Calu3 (cell line): ENCODE data around the gene IFIT1B. TPM values are rescaled to one million over a fixed set of nuclear protein-coding genes. Genes with fewer than 3 reads are reported as not detected.

ENCODE experiments used
- BruUV-seq: library from RNA; stranded (reverse); fragments of 400-500 nt; replicated peaks from 2 replicates; lab custom pipeline; 2021; lab: Mats Ljungman, UMichigan
- CTCF ChIA-PET: fragments of 300-600 bp; sonication (Branson Sonifier 250); formaldehyde crosslinking; loops from one replicate; lab custom pipeline; 2022; ENCODE audit warnings: antibody characterized with exemption; lab: Charles Lee
- DNase-seq: peaks from one replicate; pipeline ENCODE4 v3.0.0; 2022
- H3K27ac Mint-ChIP-seq: one replicate; pipeline ENCODE4 v1.8.0; 2022; ENCODE audit warnings: mixed read lengths; ENCODE audit not compliant: unreplicated experiment
- H3K27me3 Mint-ChIP-seq: one replicate; pipeline ENCODE4 v1.8.0; 2022; ENCODE audit warnings: mixed read lengths; ENCODE audit not compliant: unreplicated experiment
- H3K36me3 Mint-ChIP-seq: one replicate; pipeline ENCODE4 v1.8.0; 2022; ENCODE audit warnings: mild to moderate bottlenecking, moderate library complexity, mixed read lengths; ENCODE audit not compliant: insufficient read depth, unreplicated experiment
- H3K4me1 Mint-ChIP-seq: one replicate; pipeline ENCODE4 v1.8.0; 2022; ENCODE audit warnings: mild to moderate bottlenecking, low read depth, mixed read lengths; ENCODE audit not compliant: unreplicated experiment
- H3K4me3 Mint-ChIP-seq: one replicate; pipeline ENCODE4 v1.8.0; 2022; ENCODE audit warnings: mild to moderate bottlenecking, low read depth, moderate library complexity, mixed read lengths; ENCODE audit not compliant: unreplicated experiment
- H3K9me3 Mint-ChIP-seq: one replicate; pipeline ENCODE4 v1.8.0; 2022; ENCODE audit warnings: low read depth, mixed read lengths; ENCODE audit not compliant: unreplicated experiment
- CTCF ChIP-seq: fragments of 200-600 bp; IDR thresholded peaks from one replicate; pipeline ENCODE4 v1.8.0; 2022; ENCODE audit warnings: antibody characterized with exemption; ENCODE audit not compliant: unreplicated experiment
- intact Hi-C: fragments of 100-400 bp; cut with micrococcal nuclease; formaldehyde crosslinking; loops from one replicate; pipeline ENCODE4 v1.10.0; 2022; ENCODE audit not compliant: unreplicated experiment
- total RNA-seq: library from RNA; stranded (reverse); gene quantifications from 2 replicates; pipeline ENCODE4 v1.2.3, GENCODE V29; 2022

IFIT1B gene
- total RNA-seq, 1 experiment from 2014 or later, result not detected

- Mint-ChIP-seq H3K4me3 (no peak overlapping the region), H3K36me3 (peaks cover 7% of the 10 kb centered on the region), H3K27ac (no peak overlapping the region), H3K4me1 (peaks cover 34% of the 10 kb centered on the region), H3K9me3 (peaks cover 4% of the 10 kb centered on the region), H3K27me3 (no peaks in the 10 kb centered on the region)
- DNase-seq, result no peak
- no peak for TF ChIP-seq CTCF
- intact Hi-C loops, result no loop called here
- BruUV-seq, result no TSS peak
- CTCF ChIA-PET, result no interaction called here
Observed at GRCh38 chr10:89357096-89357495, 20.8 kb upstream of the IFIT1B start.

- peaks cover 4% of the 10 kb centered on the region for H3K9me3 Mint-ChIP-seq
- no peak overlapping the region for H3K4me3 Mint-ChIP-seq
- no peak overlapping the region for H3K27ac Mint-ChIP-seq
- intact Hi-C loops, result no loop called here
- CTCF ChIA-PET, result no interaction called here
- no peak for DNase-seq
- peaks cover 25% of the 10 kb centered on the region for H3K4me1 Mint-ChIP-seq
- no TSS peak for BruUV-seq
- H3K36me3 Mint-ChIP-seq, result no peaks in the 10 kb centered on the region
- no peak for TF ChIP-seq CTCF
- no peaks in the 10 kb centered on the region for H3K27me3 Mint-ChIP-seq
Observed at GRCh38 chr10:89357975-89358374, 19.9 kb upstream of the IFIT1B start.

DNA sequence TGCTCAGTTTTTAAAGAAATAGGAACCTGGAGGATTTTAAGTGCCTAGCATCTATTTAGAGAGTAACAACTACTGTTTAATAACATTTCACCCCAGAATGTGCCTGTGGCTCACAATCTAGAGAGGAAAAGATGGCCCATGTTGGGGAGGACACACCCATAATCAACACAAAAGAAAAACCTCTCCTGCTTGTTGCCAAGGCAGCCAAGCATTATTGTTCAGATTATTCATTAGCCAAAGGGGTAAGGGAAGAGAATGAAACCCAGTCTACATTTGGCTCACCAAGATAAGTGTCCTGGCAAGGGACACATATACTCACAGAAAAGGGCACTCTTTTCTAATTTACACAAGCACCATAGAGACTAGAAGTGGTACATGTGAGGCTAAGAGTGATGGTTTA lies 17.7 kb upstream of the IFIT1B start:
- Mint-ChIP-seq H3K9me3 (no peaks in the 10 kb centered on the region), H3K36me3 (no peaks in the 10 kb centered on the region), H3K27me3 (no peaks in the 10 kb centered on the region), H3K27ac (no peak overlapping the region), H3K4me3 (no peak overlapping the region), H3K4me1 (peaks cover 16% of the 10 kb centered on the region)
- CTCF ChIA-PET, result no interaction called here
- DNase-seq, result no peak
- intact Hi-C loops, result no loop called here
- BruUV-seq, result no TSS peak
- TF ChIP-seq CTCF, result no peak

GRCh38 chr10:89362929-89363328 lies 14.9 kb upstream of the IFIT1B start:
- Mint-ChIP-seq H3K36me3 (no peaks in the 10 kb centered on the region), H3K9me3 (no peaks in the 10 kb centered on the region), H3K27ac (no peak overlapping the region), H3K4me1 (peaks cover 16% of the 10 kb centered on the region), H3K4me3 (no peak overlapping the region), H3K27me3 (no peaks in the 10 kb centered on the region)
- DNase-seq, result no peak
- TF ChIP-seq CTCF, result no peak
- CTCF ChIA-PET, result interaction anchor here (0.9 kb wide), 1 partner anchor 11 kb away, joined by 3 read pairs; no protein-coding TSS in a partner anchor
- intact Hi-C loops, result no loop called here
- no TSS peak for BruUV-seq
